ENCODE results near the gene ABLIM1. TPM values are rescaled to one million over a fixed set of nuclear protein-coding genes. Genes with fewer than 3 reads are reported as not detected.

ABLIM1 gene
- total and polyA plus RNA-seq, 10 of the 15 experiments (the other 5 are each of a cell fraction or from before 2014, with no cell fraction given) = 14.2 to 50.5 (median 28.1) TPM

GRCh38 chr10:114499630-114500190, 158.4 kb downstream of the ABLIM1 start (continued):
- TF ChIP-seq TCF12 (IDR thresholded peaks at IDR 0.05; ENCODE audit: low read depth, low read length) (no peak), CTCF (IDR thresholded peaks at IDR 0.05 in 2 of 3, conservative IDR thresholded peaks at IDR 0.05 in 1 of 3; ENCODE audit: control insufficient read depth in 2 of 3, extremely low read depth in 1 of 3, insufficient read depth in 1 of 3, low read depth in 3 of 3, low read length in 3 of 3) (no peak), ETV6 (conservative IDR thresholded peaks at IDR 0.05 in 1 of 2, IDR thresholded peaks at IDR 0.05 in 1 of 2; ENCODE audit: borderline replicate concordance in 1 of 2, low read depth in 1 of 2) (no peak), BCL3 (IDR thresholded peaks at IDR 0.05; ENCODE audit: borderline replicate concordance, insufficient read depth, low read depth, low read length, poor library complexity, severe bottlenecking) (no peak), BRCA1 (IDR thresholded peaks at IDR 0.05; ENCODE audit: low read depth, low read length) (no peak), ZBTB33 (IDR thresholded peaks at IDR 0.05) (no peak), ZNF687 (IDR thresholded peaks at IDR 0.05) (no peak), RBBP5 (conservative IDR thresholded peaks at IDR 0.05) (no peak), BCL11A (IDR thresholded peaks at IDR 0.05; ENCODE audit: low read depth, low read length) (no peak), ZNF24 (IDR thresholded peaks at IDR 0.05) (no peak), MTA3 (IDR thresholded peaks at IDR 0.05; ENCODE audit: borderline replicate concordance, low read length) (0 out of 2 replicates have a peak, but pooled peaks have one; percentile 2), IKZF2 (IDR thresholded peaks at IDR 0.05) (no peak), SIX5 (IDR thresholded peaks at IDR 0.05; ENCODE audit: low read depth, low read length, severe bottlenecking) (no peak), RFX5 (IDR thresholded peaks at IDR 0.05; ENCODE audit: low read depth, low read length) (no peak), EZH2 (IDR thresholded peaks at IDR 0.05; ENCODE audit: borderline replicate concordance, control insufficient read depth, low read depth, low read length) (no peak), MEF2B (IDR thresholded peaks at IDR 0.05; ENCODE audit: partially characterized antibody, poor library complexity, severe bottlenecking) (no peak)
- TF ChIP-seq, protein P1, sequence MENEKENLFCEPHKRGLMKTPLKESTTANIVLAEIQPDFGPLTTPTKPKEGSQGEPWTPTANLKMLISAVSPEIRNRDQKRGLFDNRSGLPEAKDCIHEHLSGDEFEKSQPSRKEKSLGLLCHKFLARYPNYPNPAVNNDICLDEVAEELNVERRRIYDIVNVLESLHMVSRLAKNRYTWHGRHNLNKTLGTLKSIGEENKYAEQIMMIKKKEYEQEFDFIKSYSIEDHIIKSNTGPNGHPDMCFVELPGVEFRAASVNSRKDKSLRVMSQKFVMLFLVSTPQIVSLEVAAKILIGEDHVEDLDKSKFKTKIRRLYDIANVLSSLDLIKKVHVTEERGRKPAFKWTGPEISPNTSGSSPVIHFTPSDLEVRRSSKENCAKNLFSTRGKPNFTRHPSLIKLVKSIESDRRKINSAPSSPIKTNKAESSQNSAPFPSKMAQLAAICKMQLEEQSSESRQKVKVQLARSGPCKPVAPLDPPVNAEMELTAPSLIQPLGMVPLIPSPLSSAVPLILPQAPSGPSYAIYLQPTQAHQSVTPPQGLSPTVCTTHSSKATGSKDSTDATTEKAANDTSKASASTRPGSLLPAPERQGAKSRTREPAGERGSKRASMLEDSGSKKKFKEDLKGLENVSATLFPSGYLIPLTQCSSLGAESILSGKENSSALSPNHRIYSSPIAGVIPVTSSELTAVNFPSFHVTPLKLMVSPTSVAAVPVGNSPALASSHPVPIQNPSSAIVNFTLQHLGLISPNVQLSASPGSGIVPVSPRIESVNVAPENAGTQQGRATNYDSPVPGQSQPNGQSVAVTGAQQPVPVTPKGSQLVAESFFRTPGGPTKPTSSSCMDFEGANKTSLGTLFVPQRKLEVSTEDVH (IDR thresholded peaks at IDR 0.05; ENCODE audit: low read depth, partially characterized antibody) = no peak
